Measurements from ENCODE around the gene CALHM2. TPM values are rescaled to one million over a fixed set of nuclear protein-coding genes. Genes with fewer than 3 reads are reported as not detected.

CALHM2 gene
- total and polyA plus RNA-seq, 2 of the 4 experiments (the other 2 are of a cell fraction) = 2.5 to 7.9 TPM

DNA sequence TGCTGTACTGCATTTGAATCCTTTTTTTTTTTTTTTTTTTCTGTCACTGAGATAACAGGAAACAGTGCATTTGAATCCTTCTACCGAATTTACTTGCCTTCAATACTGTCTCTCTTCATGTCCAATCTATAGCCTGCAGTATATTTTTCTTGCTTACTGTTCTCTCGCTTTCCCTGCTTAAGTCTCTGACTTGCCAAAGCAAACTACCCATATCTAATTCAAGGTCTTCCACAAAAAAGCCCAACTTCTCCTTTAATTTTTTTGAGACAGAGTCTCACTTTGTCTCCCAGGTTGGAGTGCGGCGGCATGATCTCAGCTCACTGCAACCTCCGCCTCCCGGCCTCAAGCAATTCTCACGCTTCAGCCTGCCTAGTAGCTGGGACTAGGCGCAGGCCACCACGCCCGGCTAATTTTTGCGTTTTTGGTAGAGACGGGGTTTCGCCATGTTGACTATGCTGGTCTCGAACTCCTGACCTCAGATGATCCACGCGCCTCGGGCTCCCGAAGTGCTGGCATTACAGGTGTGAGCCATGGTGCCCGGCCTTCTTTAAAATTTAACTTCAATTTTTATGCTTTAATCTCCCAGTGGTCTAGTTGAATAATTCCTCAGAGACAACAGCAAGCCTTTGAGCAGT, 54.9 kb downstream of the CALHM2 start:
- Histone ChIP-seq H3K56ac (ENCODE audit: extremely low read depth, insufficient read depth, low read length) (peak overlapping the region; percentile 37; the same call in 1 of the 2 replicates), H3K27me3 (ENCODE audit: control insufficient read depth, insufficient read depth, low read length) (no peaks in the 10 kb centered on the region), H4K20me1 (ENCODE audit: insufficient read depth, low read length) (peaks cover 5% of the 10 kb centered on the region; the same call in 1 of the 2 replicates), H3K9me3 (ENCODE audit: control insufficient read depth, insufficient read depth, low read length) (no peaks in the 10 kb centered on the region), H2AFZ (replicated peaks; ENCODE audit: low read length, poor library complexity) (no peak overlapping the region), H3K36me3 (ENCODE audit: control insufficient read depth, insufficient read depth, low read length) (peaks cover 23% of the 10 kb centered on the region), H4K8ac (ENCODE audit: low read depth in 2 of 2, low read length in 2 of 2) (peak overlapping the region; percentile 49 to 95; a peak in 2 of 4 replicates), H3K4me2 (ENCODE audit: low read depth, low read length) (peak overlapping the region; percentile 84), H4K91ac (ENCODE audit: insufficient read depth, low read depth, low read length) (no peak overlapping the region), H2BK5ac (ENCODE audit: low read depth, low read length, poor library complexity, severe bottlenecking) (no peak overlapping the region), H3K4me1 (ENCODE audit: control insufficient read depth, insufficient read depth, low read length) (peaks cover 8% of the 10 kb centered on the region), H3K9ac (ENCODE audit: low read depth, low read length) (peak overlapping the region; percentile 92; the same call in 1 of the 2 replicates), H3K4ac (ENCODE audit: low read depth, low read length) (peak overlapping the region; percentile 85; the same call in 1 of the 2 replicates), H2BK20ac (ENCODE audit: low read depth, low read length) (no peak overlapping the region), H2AK9ac (replicated peaks; ENCODE audit: low read depth, low read length, poor library complexity) (no peak overlapping the region), H3K4me3 (ENCODE audit: insufficient read depth, low read depth, low read length) (peak overlapping the region; percentile 95), H3K9me1 (ENCODE audit: insufficient read depth, low read length) (peaks cover 2% of the 10 kb centered on the region; the same call in 1 of the 2 replicates), H2AK5ac (ENCODE audit: low read depth, low read length) (peak overlapping the region; percentile 28; the same call in 1 of the 2 replicates), H3K18ac (ENCODE audit: low read depth, low read length) (no peak overlapping the region), H4K5ac (ENCODE audit: low read depth, low read length) (no peak overlapping the region), H3K23ac (ENCODE audit: low read depth, low read length) (peak overlapping the region; percentile 94; the same call in 1 of the 2 replicates), H3K27ac (ENCODE audit: insufficient read depth, low read length) (no peak overlapping the region), H3K14ac (replicated peaks; ENCODE audit: low read depth, low read length) (no peak overlapping the region), H2BK15ac (ENCODE audit: low read depth, low read length) (no peak overlapping the region), H3K79me1 (ENCODE audit: low read depth in 1 of 2, low read length in 2 of 2) (peaks cover 29 to 50% of the 10 kb centered on the region in 2 experiments), H2BK120ac (ENCODE audit: low read depth, low read length) (no peak overlapping the region)
- ATAC-seq (ENCODE audit: low read depth) = no peak
- dilution Hi-C loops (cut with HindIII; ENCODE audit: low sequenced_read_pairs, unreplicated experiment) = no loop called here
- ChIA-PET CTCF (no interaction called here), POLR2A (ENCODE audit: unreplicated experiment) (no interaction called here)
- BruUV-seq (replicated peaks) = no TSS peak
- no peak for DNase-seq
- TF ChIP-seq FOS (IDR thresholded peaks at IDR 0.05; ENCODE audit: low read depth, low read length) = no peak
- intact Hi-C loops (cut with micrococcal nuclease) = no loop called here
- in situ Hi-C loops (cut with MboI; ENCODE audit: low sequenced_read_pairs) = no loop called here
- WGBS, 2 experiments (ENCODE audit: extremely low coverage in 2 of 2, insufficient read length in 1 of 2) = 58% methylated on average over 7 of the region's 19 CpGs; no CpG with 5 or more reads in 1 of the 2 experiments
